ENCODE data around the gene OPCML.

DNA sequence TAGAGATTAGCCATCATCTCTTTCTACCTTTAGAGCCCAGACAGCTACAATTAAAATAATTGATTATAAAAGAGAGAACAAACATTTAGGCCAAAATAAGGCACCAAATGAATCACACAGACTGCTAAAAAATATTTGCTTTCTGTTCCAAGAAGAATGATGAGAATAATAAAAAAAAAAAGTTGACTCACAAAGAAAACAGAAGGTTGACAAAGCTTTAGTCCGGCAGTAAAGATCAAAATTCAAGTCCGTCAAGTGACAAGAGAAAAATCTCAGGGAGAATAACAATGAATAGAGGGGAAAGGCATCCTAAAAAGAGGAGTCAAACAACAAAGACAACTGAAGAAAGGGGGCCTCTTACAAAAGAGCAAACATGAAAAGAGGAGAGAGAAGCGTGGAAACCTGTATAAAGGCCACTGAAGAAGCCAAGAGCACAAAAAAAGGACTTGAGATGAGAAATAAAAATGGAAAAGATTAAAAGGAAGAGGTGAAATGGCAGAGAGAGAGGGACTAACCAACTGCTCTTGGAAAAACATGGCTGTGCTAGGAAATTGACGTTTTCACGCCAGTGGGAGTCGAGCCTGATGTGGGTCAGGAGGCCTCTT, 910.2 kb downstream of the OPCML start:
- TF ChIP-seq, protein P1, sequence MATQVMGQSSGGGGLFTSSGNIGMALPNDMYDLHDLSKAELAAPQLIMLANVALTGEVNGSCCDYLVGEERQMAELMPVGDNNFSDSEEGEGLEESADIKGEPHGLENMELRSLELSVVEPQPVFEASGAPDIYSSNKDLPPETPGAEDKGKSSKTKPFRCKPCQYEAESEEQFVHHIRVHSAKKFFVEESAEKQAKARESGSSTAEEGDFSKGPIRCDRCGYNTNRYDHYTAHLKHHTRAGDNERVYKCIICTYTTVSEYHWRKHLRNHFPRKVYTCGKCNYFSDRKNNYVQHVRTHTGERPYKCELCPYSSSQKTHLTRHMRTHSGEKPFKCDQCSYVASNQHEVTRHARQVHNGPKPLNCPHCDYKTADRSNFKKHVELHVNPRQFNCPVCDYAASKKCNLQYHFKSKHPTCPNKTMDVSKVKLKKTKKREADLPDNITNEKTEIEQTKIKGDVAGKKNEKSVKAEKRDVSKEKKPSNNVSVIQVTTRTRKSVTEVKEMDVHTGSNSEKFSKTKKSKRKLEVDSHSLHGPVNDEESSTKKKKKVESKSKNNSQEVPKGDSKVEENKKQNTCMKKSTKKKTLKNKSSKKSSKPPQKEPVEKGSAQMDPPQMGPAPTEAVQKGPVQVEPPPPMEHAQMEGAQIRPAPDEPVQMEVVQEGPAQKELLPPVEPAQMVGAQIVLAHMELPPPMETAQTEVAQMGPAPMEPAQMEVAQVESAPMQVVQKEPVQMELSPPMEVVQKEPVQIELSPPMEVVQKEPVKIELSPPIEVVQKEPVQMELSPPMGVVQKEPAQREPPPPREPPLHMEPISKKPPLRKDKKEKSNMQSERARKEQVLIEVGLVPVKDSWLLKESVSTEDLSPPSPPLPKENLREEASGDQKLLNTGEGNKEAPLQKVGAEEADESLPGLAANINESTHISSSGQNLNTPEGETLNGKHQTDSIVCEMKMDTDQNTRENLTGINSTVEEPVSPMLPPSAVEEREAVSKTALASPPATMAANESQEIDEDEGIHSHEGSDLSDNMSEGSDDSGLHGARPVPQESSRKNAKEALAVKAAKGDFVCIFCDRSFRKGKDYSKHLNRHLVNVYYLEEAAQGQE (IDR thresholded peaks at IDR 0.05; ENCODE audit: insufficient replicate concordance, low read depth): no peak
- TF ChIP-seq, protein P2, sequence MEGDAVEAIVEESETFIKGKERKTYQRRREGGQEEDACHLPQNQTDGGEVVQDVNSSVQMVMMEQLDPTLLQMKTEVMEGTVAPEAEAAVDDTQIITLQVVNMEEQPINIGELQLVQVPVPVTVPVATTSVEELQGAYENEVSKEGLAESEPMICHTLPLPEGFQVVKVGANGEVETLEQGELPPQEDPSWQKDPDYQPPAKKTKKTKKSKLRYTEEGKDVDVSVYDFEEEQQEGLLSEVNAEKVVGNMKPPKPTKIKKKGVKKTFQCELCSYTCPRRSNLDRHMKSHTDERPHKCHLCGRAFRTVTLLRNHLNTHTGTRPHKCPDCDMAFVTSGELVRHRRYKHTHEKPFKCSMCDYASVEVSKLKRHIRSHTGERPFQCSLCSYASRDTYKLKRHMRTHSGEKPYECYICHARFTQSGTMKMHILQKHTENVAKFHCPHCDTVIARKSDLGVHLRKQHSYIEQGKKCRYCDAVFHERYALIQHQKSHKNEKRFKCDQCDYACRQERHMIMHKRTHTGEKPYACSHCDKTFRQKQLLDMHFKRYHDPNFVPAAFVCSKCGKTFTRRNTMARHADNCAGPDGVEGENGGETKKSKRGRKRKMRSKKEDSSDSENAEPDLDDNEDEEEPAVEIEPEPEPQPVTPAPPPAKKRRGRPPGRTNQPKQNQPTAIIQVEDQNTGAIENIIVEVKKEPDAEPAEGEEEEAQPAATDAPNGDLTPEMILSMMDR (IDR thresholded peaks at IDR 0.05; ENCODE audit: insufficient read depth, low read length): no peak

Data from HL-60 (cell line).